Measurements from ENCODE around the gene PLXNA4.

Gene PLXNA4

GRCh38 chr7:132133501-132133900 lies 442.8 kb downstream of the PLXNA4 start:
- Histone ChIP-seq H3K36me3 (ENCODE audit: insufficient read depth, low read length) (no peaks in the 10 kb centered on the region), H3K4me3 (ENCODE audit: low read depth in 1 of 2, low read length in 2 of 2) (no peak overlapping the region), H3K4me1 (ENCODE audit: insufficient read depth, low read length) (no peaks in the 10 kb centered on the region)

GRCh38 chr7:132131196-132131595 lies 445.1 kb downstream of the PLXNA4 start:
- no peaks in the 10 kb centered on the region for H3K4me1 ChIP-seq (ENCODE audit: insufficient read depth, low read length)
- no peaks in the 10 kb centered on the region for H3K27me3 ChIP-seq (ENCODE audit: control insufficient read depth in 1 of 2, insufficient read depth in 2 of 2, low read length in 2 of 2)
- no peak overlapping the region for H3K27ac ChIP-seq (ENCODE audit: low read depth, low read length)
- no peaks in the 10 kb centered on the region for H3K36me3 ChIP-seq (ENCODE audit: insufficient read depth, low read length)
- H3K4me3 ChIP-seq (ENCODE audit: low read depth in 1 of 2, low read length in 2 of 2), result no peak overlapping the region
- H3K9me3 ChIP-seq (ENCODE audit: low read length), result no peaks in the 10 kb centered on the region
- no peak overlapping the region for H3K9ac ChIP-seq (ENCODE audit: low read length)

More at GRCh38 chr7:132133501-132133900, 442.8 kb downstream of the PLXNA4 start:
- Histone ChIP-seq H3K9me3 (ENCODE audit: low read length) (no peaks in the 10 kb centered on the region), H3K27ac (ENCODE audit: low read depth, low read length) (no peak overlapping the region), H3K27me3 (ENCODE audit: control insufficient read depth in 1 of 2, insufficient read depth in 2 of 2, low read length in 2 of 2) (no peaks in the 10 kb centered on the region), H3K9ac (ENCODE audit: low read length) (no peak overlapping the region)

GRCh38 chr7:132130497-132130896 lies 445.8 kb downstream of the PLXNA4 start:
- H3K27me3 ChIP-seq (ENCODE audit: control insufficient read depth in 1 of 2, insufficient read depth in 2 of 2, low read length in 2 of 2), result no peaks in the 10 kb centered on the region
- no peaks in the 10 kb centered on the region for H3K36me3 ChIP-seq (ENCODE audit: insufficient read depth, low read length)
- no peaks in the 10 kb centered on the region for H3K9me3 ChIP-seq (ENCODE audit: low read length)
- H3K4me3 ChIP-seq (ENCODE audit: low read depth in 1 of 2, low read length in 2 of 2), result no peak overlapping the region
- H3K9ac ChIP-seq (ENCODE audit: low read length), result no peak overlapping the region
- H3K4me1 ChIP-seq (ENCODE audit: insufficient read depth, low read length), result no peaks in the 10 kb centered on the region
- H3K27ac ChIP-seq (ENCODE audit: low read depth, low read length), result no peak overlapping the region

- no peaks in the 10 kb centered on the region for H3K4me1 ChIP-seq (ENCODE audit: insufficient read depth, low read length)
- H3K27me3 ChIP-seq (ENCODE audit: control insufficient read depth in 1 of 2, insufficient read depth in 2 of 2, low read length in 2 of 2), result peaks cover 0 to 4% of the 10 kb centered on the region in 2 donors
- H3K9ac ChIP-seq (ENCODE audit: low read length), result no peak overlapping the region
- H3K4me3 ChIP-seq (ENCODE audit: low read depth in 1 of 2, low read length in 2 of 2), result no peak overlapping the region
- no peaks in the 10 kb centered on the region for H3K36me3 ChIP-seq (ENCODE audit: insufficient read depth, low read length)
- no peak overlapping the region for H3K27ac ChIP-seq (ENCODE audit: low read depth, low read length)
- H3K9me3 ChIP-seq (ENCODE audit: low read length), result no peaks in the 10 kb centered on the region
These were observed 450.2 kb downstream of the PLXNA4 start for GRCh38 chr7:132125872-132126595.

GRCh38 chr7:132125096-132125495 lies 451.2 kb downstream of the PLXNA4 start:
- no peak overlapping the region for H3K27ac ChIP-seq (ENCODE audit: low read depth, low read length)
- no peak overlapping the region for H3K9ac ChIP-seq (ENCODE audit: low read length)
- H3K9me3 ChIP-seq (ENCODE audit: low read length), result no peaks in the 10 kb centered on the region
- H3K36me3 ChIP-seq (ENCODE audit: insufficient read depth, low read length), result no peaks in the 10 kb centered on the region
- H3K4me1 ChIP-seq (ENCODE audit: insufficient read depth, low read length), result no peaks in the 10 kb centered on the region
- H3K27me3 ChIP-seq (ENCODE audit: control insufficient read depth in 1 of 2, insufficient read depth in 2 of 2, low read length in 2 of 2), result peaks cover 0 to 4% of the 10 kb centered on the region in 2 donors
- no peak overlapping the region for H3K4me3 ChIP-seq (ENCODE audit: low read depth in 1 of 2, low read length in 2 of 2)

GRCh38 chr7:132124575-132124974 lies 451.7 kb downstream of the PLXNA4 start:
- no peaks in the 10 kb centered on the region for H3K4me1 ChIP-seq (ENCODE audit: insufficient read depth, low read length)
- H3K4me3 ChIP-seq (ENCODE audit: low read depth in 1 of 2, low read length in 2 of 2), result no peak overlapping the region
- peaks cover 0 to 4% of the 10 kb centered on the region in 2 donors for H3K27me3 ChIP-seq (ENCODE audit: control insufficient read depth in 1 of 2, insufficient read depth in 2 of 2, low read length in 2 of 2)
- H3K36me3 ChIP-seq (ENCODE audit: insufficient read depth, low read length), result no peaks in the 10 kb centered on the region
- H3K9ac ChIP-seq (ENCODE audit: low read length), result no peak overlapping the region
- no peaks in the 10 kb centered on the region for H3K9me3 ChIP-seq (ENCODE audit: low read length)
- H3K27ac ChIP-seq (ENCODE audit: low read depth, low read length), result no peak overlapping the region

- H3K4me1 ChIP-seq (ENCODE audit: insufficient read depth, low read length), result no peaks in the 10 kb centered on the region
- H3K9ac ChIP-seq (ENCODE audit: low read length), result no peak overlapping the region
- H3K27ac ChIP-seq (ENCODE audit: low read depth, low read length), result no peak overlapping the region
- no peaks in the 10 kb centered on the region for H3K9me3 ChIP-seq (ENCODE audit: low read length)
- no peaks in the 10 kb centered on the region for H3K36me3 ChIP-seq (ENCODE audit: insufficient read depth, low read length)
- H3K4me3 ChIP-seq (ENCODE audit: low read depth in 1 of 2, low read length in 2 of 2), result no peak overlapping the region
- H3K27me3 ChIP-seq (ENCODE audit: control insufficient read depth in 1 of 2, insufficient read depth in 2 of 2, low read length in 2 of 2), result peaks cover 0 to 4% of the 10 kb centered on the region in 2 donors
These were observed 452.5 kb downstream of the PLXNA4 start for GRCh38 chr7:132123773-132124172.

GRCh38 chr7:132122901-132123300 lies 453.4 kb downstream of the PLXNA4 start:
- H3K4me3 ChIP-seq (ENCODE audit: low read depth in 1 of 2, low read length in 2 of 2), result no peak overlapping the region
- H3K36me3 ChIP-seq (ENCODE audit: insufficient read depth, low read length), result no peaks in the 10 kb centered on the region
- no peak overlapping the region for H3K9ac ChIP-seq (ENCODE audit: low read length)
- no peak overlapping the region for H3K27ac ChIP-seq (ENCODE audit: low read depth, low read length)
- no peaks in the 10 kb centered on the region for H3K9me3 ChIP-seq (ENCODE audit: low read length)
- H3K27me3 ChIP-seq (ENCODE audit: control insufficient read depth in 1 of 2, insufficient read depth in 2 of 2, low read length in 2 of 2), result peaks cover 0 to 4% of the 10 kb centered on the region in 2 donors
- H3K4me1 ChIP-seq (ENCODE audit: insufficient read depth, low read length), result no peaks in the 10 kb centered on the region

- peaks cover 0 to 4% of the 10 kb centered on the region in 2 donors for H3K27me3 ChIP-seq (ENCODE audit: control insufficient read depth in 1 of 2, insufficient read depth in 2 of 2, low read length in 2 of 2)
- H3K27ac ChIP-seq (ENCODE audit: low read depth, low read length), result no peak overlapping the region
- no peaks in the 10 kb centered on the region for H3K36me3 ChIP-seq (ENCODE audit: insufficient read depth, low read length)
- H3K9me3 ChIP-seq (ENCODE audit: low read length), result no peaks in the 10 kb centered on the region
- no peak overlapping the region for H3K4me3 ChIP-seq (ENCODE audit: low read depth in 1 of 2, low read length in 2 of 2)
- no peak overlapping the region for H3K9ac ChIP-seq (ENCODE audit: low read length)
- H3K4me1 ChIP-seq (ENCODE audit: insufficient read depth, low read length), result no peaks in the 10 kb centered on the region
These were observed 454.3 kb downstream of the PLXNA4 start for GRCh38 chr7:132121987-132122386.

GRCh38 chr7:132118641-132119040 lies 457.6 kb downstream of the PLXNA4 start:
- no peak overlapping the region for H3K27ac ChIP-seq (ENCODE audit: low read depth, low read length)
- H3K27me3 ChIP-seq (ENCODE audit: control insufficient read depth in 1 of 2, insufficient read depth in 2 of 2, low read length in 2 of 2), result peaks cover 0 to 4% of the 10 kb centered on the region in 2 donors
- H3K4me1 ChIP-seq (ENCODE audit: insufficient read depth, low read length), result peaks cover 7% of the 10 kb centered on the region
- H3K4me3 ChIP-seq (ENCODE audit: low read depth in 1 of 2, low read length in 2 of 2), result no peak overlapping the region
- H3K9me3 ChIP-seq (ENCODE audit: low read length), result no peaks in the 10 kb centered on the region
- H3K9ac ChIP-seq (ENCODE audit: low read length), result no peak overlapping the region
- no peaks in the 10 kb centered on the region for H3K36me3 ChIP-seq (ENCODE audit: insufficient read depth, low read length)

- H3K27ac ChIP-seq (ENCODE audit: low read depth, low read length), result no peak overlapping the region
- H3K9ac ChIP-seq (ENCODE audit: low read length), result no peak overlapping the region
- H3K4me3 ChIP-seq (ENCODE audit: low read depth in 1 of 2, low read length in 2 of 2), result no peak overlapping the region
- H3K9me3 ChIP-seq (ENCODE audit: low read length), result no peaks in the 10 kb centered on the region
- peaks cover 7% of the 10 kb centered on the region for H3K4me1 ChIP-seq (ENCODE audit: insufficient read depth, low read length)
- H3K36me3 ChIP-seq (ENCODE audit: insufficient read depth, low read length), result no peaks in the 10 kb centered on the region
- peaks cover 0 to 1% of the 10 kb centered on the region in 2 donors for H3K27me3 ChIP-seq (ENCODE audit: control insufficient read depth in 1 of 2, insufficient read depth in 2 of 2, low read length in 2 of 2)
These were observed 458.6 kb downstream of the PLXNA4 start for GRCh38 chr7:132117636-132118035.

- Histone ChIP-seq H3K9me3 (ENCODE audit: low read length) (no peaks in the 10 kb centered on the region), H3K27ac (ENCODE audit: low read depth, low read length) (no peak overlapping the region), H3K4me1 (ENCODE audit: insufficient read depth, low read length) (peaks cover 7% of the 10 kb centered on the region), H3K27me3 (ENCODE audit: control insufficient read depth in 1 of 2, insufficient read depth in 2 of 2, low read length in 2 of 2) (no peaks in the 10 kb centered on the region), H3K9ac (ENCODE audit: low read length) (no peak overlapping the region), H3K36me3 (ENCODE audit: insufficient read depth, low read length) (no peaks in the 10 kb centered on the region), H3K4me3 (ENCODE audit: low read depth in 1 of 2, low read length in 2 of 2) (no peak overlapping the region)
These were observed 459.1 kb downstream of the PLXNA4 start for GRCh38 chr7:132117181-132117580.

Data from muscle layer of colon (tissue), 2 donors.